ENCODE results near the gene PRKCE.

Gene PRKCE

DNA sequence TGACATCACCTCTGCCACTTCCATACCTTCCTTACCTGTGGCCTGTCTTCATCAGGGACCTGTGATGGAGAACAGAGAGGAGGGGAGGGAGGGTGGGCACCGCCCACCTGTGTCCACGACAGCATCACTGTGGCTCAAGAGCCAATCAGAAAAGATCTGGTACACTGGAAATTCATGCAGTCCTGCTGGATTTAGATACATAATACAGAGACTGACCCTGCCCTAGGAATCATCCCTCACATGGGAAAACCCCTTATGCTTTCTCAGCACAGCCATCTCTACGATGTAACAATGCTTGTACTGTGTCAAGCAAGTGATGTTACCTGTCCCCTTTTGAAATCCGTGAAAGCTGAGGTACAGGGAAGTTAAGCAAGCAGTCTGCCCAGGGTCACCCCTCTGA lies 500.1 kb downstream of the PRKCE start:
- TF ChIP-seq, protein P1, sequence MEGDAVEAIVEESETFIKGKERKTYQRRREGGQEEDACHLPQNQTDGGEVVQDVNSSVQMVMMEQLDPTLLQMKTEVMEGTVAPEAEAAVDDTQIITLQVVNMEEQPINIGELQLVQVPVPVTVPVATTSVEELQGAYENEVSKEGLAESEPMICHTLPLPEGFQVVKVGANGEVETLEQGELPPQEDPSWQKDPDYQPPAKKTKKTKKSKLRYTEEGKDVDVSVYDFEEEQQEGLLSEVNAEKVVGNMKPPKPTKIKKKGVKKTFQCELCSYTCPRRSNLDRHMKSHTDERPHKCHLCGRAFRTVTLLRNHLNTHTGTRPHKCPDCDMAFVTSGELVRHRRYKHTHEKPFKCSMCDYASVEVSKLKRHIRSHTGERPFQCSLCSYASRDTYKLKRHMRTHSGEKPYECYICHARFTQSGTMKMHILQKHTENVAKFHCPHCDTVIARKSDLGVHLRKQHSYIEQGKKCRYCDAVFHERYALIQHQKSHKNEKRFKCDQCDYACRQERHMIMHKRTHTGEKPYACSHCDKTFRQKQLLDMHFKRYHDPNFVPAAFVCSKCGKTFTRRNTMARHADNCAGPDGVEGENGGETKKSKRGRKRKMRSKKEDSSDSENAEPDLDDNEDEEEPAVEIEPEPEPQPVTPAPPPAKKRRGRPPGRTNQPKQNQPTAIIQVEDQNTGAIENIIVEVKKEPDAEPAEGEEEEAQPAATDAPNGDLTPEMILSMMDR (IDR thresholded peaks at IDR 0.05; ENCODE audit: borderline replicate concordance, control extremely low read depth, extremely low read depth, insufficient read depth, missing control alignments) = no peak
- DNase-seq (ENCODE audit: low spot score) = peak; percentile 27
- in situ Hi-C loops (cut with MboI; ENCODE audit: low sequenced_read_pairs, unreplicated experiment) = no loop called here

DNA sequence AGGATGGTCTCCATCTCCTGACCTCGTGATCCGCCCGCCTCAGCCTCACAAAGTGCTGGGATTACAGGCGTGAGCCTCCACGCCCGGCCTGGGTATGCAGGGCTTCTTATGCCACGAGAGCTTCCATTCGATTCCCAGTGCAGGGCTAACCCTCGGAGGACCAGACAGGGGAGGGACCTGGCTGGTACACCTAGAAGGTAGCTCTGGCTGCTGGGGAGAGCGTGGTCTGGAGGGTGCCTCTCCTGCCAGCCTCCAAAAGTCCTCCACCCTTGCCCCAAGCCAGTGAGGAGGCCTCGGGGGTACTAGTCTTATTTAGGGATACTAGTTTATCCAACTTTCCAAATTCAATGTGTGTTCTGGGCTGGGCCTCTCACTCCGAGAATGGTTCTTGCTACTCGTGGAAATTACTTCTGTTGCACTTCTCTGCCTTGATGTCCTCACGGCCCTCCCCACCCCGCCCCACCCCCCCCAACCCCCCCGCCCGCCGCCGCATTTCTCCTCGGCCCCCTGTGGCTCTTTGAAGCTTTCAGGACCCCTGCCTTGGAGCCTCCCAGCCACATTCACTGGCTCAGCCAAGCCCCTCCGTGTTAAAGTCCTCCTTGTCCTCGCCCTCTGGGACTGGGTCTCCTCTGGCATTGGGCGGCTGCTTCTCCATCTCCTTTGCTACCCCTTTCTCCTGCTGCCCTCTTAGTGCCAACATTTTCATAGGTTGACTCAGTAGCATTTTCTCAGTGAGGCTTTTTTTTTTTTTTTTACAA lies 502.7 kb downstream of the PRKCE start:
- in situ Hi-C loops (cut with MboI; ENCODE audit: low sequenced_read_pairs, unreplicated experiment) = no loop called here

DNA sequence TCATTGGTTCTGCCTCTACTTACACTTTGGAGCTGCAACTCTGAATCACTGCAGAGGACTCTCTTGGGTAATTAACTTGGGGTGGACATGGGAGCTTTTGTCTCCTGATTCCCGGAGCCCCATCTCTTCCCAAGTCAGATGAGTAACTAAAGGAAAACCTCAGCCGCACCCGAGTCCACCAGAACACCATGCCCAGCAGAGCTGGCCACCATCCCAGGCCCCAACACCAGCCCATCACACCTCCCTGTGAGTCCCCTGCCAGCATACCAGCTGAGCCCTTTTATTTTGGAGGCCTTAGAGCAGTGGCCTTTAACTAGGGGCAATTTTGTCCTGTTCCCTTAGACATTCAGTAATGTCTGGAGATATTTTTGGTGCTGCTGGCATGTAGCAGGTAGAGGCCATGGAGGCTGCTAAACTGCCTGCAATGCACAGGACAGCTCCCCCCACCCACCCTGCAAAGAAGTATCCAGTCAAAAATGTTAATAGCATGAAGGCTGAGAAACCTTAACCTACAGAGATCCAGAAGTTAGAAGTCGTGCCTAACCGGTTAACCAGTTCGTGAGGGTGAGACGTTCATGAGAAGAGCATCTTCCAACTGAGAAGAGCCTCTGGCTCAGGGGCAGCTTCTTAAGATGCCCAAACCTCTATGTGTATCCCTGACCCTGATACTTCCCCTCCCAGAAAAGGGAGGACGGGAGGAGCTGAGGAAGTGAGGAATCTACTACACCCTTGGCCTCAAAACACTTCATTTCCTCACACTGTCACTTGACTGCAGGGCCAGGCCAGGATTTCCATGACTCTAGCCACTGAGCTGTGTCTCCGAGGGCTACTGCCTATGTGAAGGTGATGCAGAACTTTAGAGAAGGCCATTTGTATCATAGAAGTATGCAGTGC lies 505.8 kb downstream of the PRKCE start:
- TF ChIP-seq, protein P1 (IDR thresholded peaks at IDR 0.05; ENCODE audit: borderline replicate concordance, control extremely low read depth, extremely low read depth, insufficient read depth, missing control alignments) = no peak
- DNase-seq (ENCODE audit: low spot score) = no peak
- in situ Hi-C loops (cut with MboI; ENCODE audit: low sequenced_read_pairs, unreplicated experiment) = no loop called here

More for the DNA sequence above, 502.7 kb downstream of the PRKCE start:
- TF ChIP-seq, protein P1 (IDR thresholded peaks at IDR 0.05; ENCODE audit: borderline replicate concordance, control extremely low read depth, extremely low read depth, insufficient read depth, missing control alignments) = no peak
- peak; percentile 17 for DNase-seq (ENCODE audit: low spot score)

DNA sequence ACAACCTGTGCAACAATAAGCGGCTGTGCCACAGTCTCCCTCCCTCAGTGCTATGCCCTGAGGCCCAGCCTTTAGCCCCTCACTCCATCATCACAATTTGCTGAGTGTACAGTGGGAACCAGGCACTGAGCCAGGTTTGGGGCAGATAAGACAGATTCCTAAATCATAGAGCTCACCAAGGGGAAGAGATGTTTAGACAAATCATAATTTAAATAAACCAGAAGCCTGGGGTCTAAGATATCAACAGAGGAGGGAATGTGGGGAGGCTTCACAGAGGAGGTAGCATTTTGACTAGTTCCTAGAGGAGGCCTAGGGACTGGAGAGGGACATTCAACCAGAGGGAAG lies 506.5 kb downstream of the PRKCE start:
- in situ Hi-C loops (cut with MboI; ENCODE audit: low sequenced_read_pairs, unreplicated experiment) = no loop called here
- TF ChIP-seq, protein P1 (IDR thresholded peaks at IDR 0.05; ENCODE audit: borderline replicate concordance, control extremely low read depth, extremely low read depth, insufficient read depth, missing control alignments) = no peak
- DNase-seq (ENCODE audit: low spot score) = no peak

DNA sequence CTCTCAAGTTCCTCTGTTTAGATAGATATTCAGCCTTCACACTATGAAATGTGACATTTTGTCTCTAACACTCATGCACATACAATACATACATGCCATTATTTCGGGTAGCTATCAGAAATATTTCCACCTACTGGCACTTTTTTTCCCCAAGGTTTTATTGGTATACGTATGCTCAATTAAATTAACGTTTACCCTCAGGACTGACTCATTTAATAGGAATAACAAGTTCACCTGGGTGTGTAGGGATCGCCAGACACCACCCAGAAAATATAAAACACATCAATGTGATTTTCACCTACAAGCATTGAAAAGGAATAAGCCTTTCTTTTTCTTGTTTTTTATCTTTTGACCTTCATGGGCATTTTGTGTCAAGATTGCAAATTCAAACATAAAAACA lies 507.2 kb downstream of the PRKCE start:
- TF ChIP-seq, protein P1 (IDR thresholded peaks at IDR 0.05; ENCODE audit: borderline replicate concordance, control extremely low read depth, extremely low read depth, insufficient read depth, missing control alignments) = no peak
- DNase-seq (ENCODE audit: low spot score) = no peak
- in situ Hi-C loops (cut with MboI; ENCODE audit: low sequenced_read_pairs, unreplicated experiment) = no loop called here

DNA sequence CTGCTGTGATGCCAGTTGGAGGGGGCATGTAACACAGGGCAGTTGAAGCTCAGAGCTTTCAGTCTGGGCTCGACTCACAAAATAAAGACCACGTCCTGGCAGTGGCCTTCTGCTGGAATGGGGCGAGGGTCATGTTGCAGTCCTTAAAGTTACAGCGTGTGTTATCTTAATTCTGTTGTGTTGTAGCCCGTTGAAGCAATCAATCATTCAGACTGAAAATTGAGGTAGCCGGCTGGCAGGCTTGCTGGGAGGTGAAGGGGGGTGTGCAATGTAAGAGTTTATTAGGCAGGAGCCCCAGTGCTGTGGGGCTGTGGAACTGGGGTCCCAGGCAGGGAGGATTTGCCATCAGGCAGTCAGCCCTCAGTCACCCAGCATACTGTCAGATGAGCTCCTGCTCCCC lies 508.9 kb downstream of the PRKCE start:
- in situ Hi-C loops (cut with MboI; ENCODE audit: low sequenced_read_pairs, unreplicated experiment) = no loop called here
- DNase-seq (ENCODE audit: low spot score) = no peak
- TF ChIP-seq, protein P1 (IDR thresholded peaks at IDR 0.05; ENCODE audit: borderline replicate concordance, control extremely low read depth, extremely low read depth, insufficient read depth, missing control alignments) = no peak
